Naive thymus-derived CD8-positive, alpha-beta T cell (primary cell): ENCODE measurements around the gene ENTREP3. TPM values are rescaled to one million over a fixed set of nuclear protein-coding genes. Genes with fewer than 3 reads are reported as not detected.

Experiments
- ATAC-seq, 2 donors: fragments of 150-1000 bp; cut with Tn5 transposase in 1 of 2; sonication (Bioruptor Pico), chemical (Tn5 transposase) in 1 of 2; 1 replicate in 1 of 2; 2 replicates in 1 of 2; pipeline ENCODE4 v1.10.0; 2021; ENCODE audit warnings: mild to moderate bottlenecking in 2 of 2, moderate library complexity in 2 of 2
- POLR2A ChIA-PET: fragments of 350-600 bp; sonication (Branson Sonifier 250); formaldehyde crosslinking; loops from one replicate; lab custom pipeline; 2021; ENCODE audit warnings: antibody characterized with exemption; lab: Charles Lee
- DNase-seq, 10 donors: peaks; one replicate each; pipeline versions ENCODE4 v3.0.0 to v3.0.0-alpha.2; 2020 to 2022
- H3K27ac Mint-ChIP-seq, 10 donors: one replicate each; pipeline ENCODE4 v1.8.0; 2020 to 2022; ENCODE audit warnings: mild to moderate bottlenecking in 10 of 10, mixed read lengths in 10 of 10, moderate library complexity in 4 of 10, inconsistent platforms in 1 of 10
- H3K27me3 Mint-ChIP-seq, 5 donors: one replicate each; pipeline ENCODE4 v1.8.0; 2021 to 2022; ENCODE audit warnings: mixed read lengths in 5 of 5
- H3K36me3 Mint-ChIP-seq, 3 donors: one replicate each; pipeline ENCODE4 v1.8.0; 2020 to 2022; ENCODE audit warnings: mixed read lengths in 3 of 3, mild to moderate bottlenecking in 2 of 3, inconsistent platforms in 1 of 3
- H3K4me1 Mint-ChIP-seq, 4 donors: one replicate each; pipeline ENCODE4 v1.8.0; 2021 to 2022; ENCODE audit warnings: mixed read lengths in 4 of 4
- H3K4me3 Mint-ChIP-seq, 10 donors: one replicate each; pipeline ENCODE4 v1.8.0; 2020 to 2022; ENCODE audit warnings: mild to moderate bottlenecking in 10 of 10, mixed read lengths in 10 of 10, moderate library complexity in 6 of 10, inconsistent platforms in 1 of 10
- H3K9me3 Mint-ChIP-seq, 9 donors: one replicate each; pipeline ENCODE4 v1.8.0; 2020 to 2022; ENCODE audit warnings: mixed read lengths in 9 of 9, mild to moderate bottlenecking in 3 of 9, inconsistent platforms in 1 of 9, moderate library complexity in 1 of 9
- polyA plus RNA-seq, 3 donors: library from polyadenylated mRNA; unstranded; fragments of 300-500 nt; fragmentation: Illumina TruSeq; gene quantifications; one replicate each; pipeline ENCODE4 v1.2.3, GENCODE V29; 2021
- total RNA-seq, 8 experiments: library from RNA in 2 of 8; stranded (reverse) in 2 of 8; gene quantifications; one replicate each; pipeline ENCODE4 v1.2.3 and lab custom pipeline; 2021 to 2026

Gene ENTREP3
- total and polyA plus RNA-seq, 5 experiments from 2014 or later = 1.8 to 13.5 (median 2.5) TPM

DNA sequence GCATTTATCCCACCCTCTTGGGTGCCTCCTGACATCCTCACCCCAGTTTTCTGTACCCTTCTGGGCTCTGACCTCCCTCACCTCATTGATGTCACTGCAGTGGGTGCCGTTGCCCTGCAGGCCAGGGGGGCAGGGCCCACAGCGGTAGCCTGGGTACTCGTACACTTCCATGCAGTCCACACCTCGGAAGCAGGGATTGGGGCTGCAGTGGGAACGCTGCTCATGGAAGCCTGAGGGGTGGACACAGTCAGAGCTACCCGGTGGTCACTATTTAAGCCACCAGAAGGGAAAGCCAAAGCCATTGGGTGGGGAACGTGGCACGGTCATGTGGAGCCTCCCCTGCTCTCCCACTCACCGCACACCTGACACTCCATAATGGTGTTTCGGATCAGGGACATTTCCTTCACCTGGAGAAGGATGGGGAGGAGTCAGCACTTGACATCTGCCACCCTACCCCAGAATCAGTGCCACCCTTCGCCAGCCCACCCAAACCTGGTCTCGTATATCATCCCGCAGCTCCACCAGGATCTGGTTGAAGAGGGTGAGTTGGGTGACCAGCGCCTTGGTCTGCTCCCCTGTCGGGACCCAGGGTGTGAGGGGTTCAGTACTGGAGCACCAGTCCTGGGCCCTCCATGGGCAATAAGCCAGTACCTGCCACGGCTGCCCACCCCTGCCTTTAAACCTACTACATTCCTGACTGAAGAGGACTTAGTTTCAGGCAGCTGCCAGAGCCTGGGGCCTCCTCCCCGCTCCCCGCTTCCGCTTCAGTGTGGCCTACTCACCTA, 52.4 kb downstream of the ENTREP3 start:
- Mint-ChIP-seq H3K9me3 (no peaks in the 10 kb centered on the region), H3K4me1 (peaks cover 10 to 15% (median 11%) of the 10 kb centered on the region in 4 donors), H3K36me3 (no peaks in the 10 kb centered on the region), H3K27ac (peak overlapping the region in 4 of 10 donors; percentile 43 to 80 (median 74)), H3K27me3 (no peaks in the 10 kb centered on the region), H3K4me3 (no peak overlapping the region)
- ATAC-seq (no peak), DNase-seq (peak in 1 of 10 donors; percentile 27)
- POLR2A ChIA-PET = interaction anchor here (0.7 to 2.7 kb wide), 3 partner anchors 9 to 24 kb away, joined by 3 to 12 read pairs (median 3); no protein-coding TSS in a partner anchor

DNA sequence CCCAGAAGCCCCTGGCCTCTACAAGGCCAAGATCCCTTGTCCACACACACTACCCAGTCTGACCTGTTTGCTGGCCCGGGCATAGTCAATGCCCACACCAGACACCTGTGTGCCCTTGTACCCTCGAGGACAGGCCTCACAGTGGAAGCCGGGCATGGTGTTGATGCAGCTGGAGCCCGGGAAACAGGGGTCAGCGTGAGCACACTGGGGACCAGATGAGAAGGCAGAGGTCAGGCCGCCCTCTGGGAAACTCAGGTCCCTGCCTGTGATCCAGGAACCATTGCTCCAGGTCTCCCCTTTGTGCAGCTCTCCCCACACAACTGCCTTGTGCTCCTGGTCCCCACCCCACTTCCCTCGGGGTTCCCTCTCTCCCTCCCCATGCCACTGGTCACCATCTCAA, 53.1 kb downstream of the ENTREP3 start:
- no peaks in the 10 kb centered on the region for H3K27me3 Mint-ChIP-seq
- ATAC-seq (no peak), DNase-seq (peak in 1 of 10 donors; percentile 40)
- POLR2A ChIA-PET = no interaction called here
- no peak overlapping the region for H3K27ac Mint-ChIP-seq
- H3K36me3 Mint-ChIP-seq = no peaks in the 10 kb centered on the region
- no peak overlapping the region for H3K4me3 Mint-ChIP-seq
- H3K4me1 Mint-ChIP-seq = peaks cover 5 to 8% (median 6%) of the 10 kb centered on the region in 4 donors
- no peaks in the 10 kb centered on the region for H3K9me3 Mint-ChIP-seq

DNA sequence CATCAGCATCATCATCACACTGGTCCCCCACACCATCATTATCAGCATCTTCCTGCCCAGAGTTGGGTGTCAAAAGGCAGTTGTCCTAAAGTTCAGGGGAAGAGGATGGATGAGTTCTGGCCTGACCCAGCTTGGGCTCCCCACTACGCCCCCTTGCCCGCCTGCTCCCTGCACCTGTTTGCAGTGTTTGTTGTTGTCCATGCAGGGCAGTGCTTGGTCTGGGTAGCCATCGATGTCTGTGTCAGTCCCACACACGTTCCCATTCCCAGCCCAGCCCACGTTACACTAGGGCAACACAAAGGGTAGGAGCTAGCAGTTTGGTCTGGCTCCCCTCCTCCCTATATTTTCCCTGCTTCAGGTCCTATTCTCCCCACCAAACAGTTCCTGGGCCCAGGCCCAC, 54.4 kb downstream of the ENTREP3 start:
- Mint-ChIP-seq H3K27ac (peak overlapping the region in 4 of 10 donors; percentile 4 to 31 (median 18)), H3K27me3 (no peaks in the 10 kb centered on the region), H3K9me3 (no peaks in the 10 kb centered on the region), H3K4me1 (no peaks in the 10 kb centered on the region), H3K36me3 (no peaks in the 10 kb centered on the region), H3K4me3 (no peak overlapping the region)
- POLR2A ChIA-PET = interaction anchor here (0.6 to 2.0 kb wide), 2 partner anchors 26 to 815 kb away, joined by 3 to 4 read pairs; no protein-coding TSS in a partner anchor
- ATAC-seq (no peak), DNase-seq (peak in 1 of 10 donors; percentile 30)

GRCh38 chr1:155199792-155200191, 55.5 kb downstream of the ENTREP3 start:
- Mint-ChIP-seq H3K27me3 (no peaks in the 10 kb centered on the region), H3K9me3 (no peaks in the 10 kb centered on the region), H3K36me3 (no peaks in the 10 kb centered on the region), H3K4me3 (no peak overlapping the region), H3K27ac (peak overlapping the region in 3 of 10 donors; percentile 65 to 70 (median 70)), H3K4me1 (peaks cover 3 to 7% (median 4%) of the 10 kb centered on the region in 4 donors)
- no peak for ATAC-seq
- DNase-seq = peak in 1 of 10 donors; percentile 30
- POLR2A ChIA-PET = interaction anchor here (2.0 kb wide), 1 partner anchor 27 kb away, joined by 4 read pairs; no protein-coding TSS in a partner anchor

DNA sequence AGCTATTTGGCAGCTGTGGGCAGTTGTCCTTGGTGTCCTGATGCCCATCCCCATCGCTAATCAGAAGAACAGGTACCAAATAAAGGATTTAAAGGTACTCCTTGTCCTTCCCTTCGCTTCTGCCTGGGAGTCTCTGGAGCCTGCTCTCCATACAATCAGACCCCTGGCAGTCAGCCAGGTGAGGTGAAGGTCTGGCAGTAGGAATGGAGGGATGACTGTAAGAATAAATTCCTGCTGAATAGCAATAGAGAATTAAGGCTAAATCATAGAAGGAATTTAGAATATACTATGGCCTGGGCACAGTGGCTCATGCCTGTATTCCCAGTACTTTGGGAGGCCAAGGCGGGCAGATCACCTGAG, 56.8 kb downstream of the ENTREP3 start:
- POLR2A ChIA-PET = no interaction called here
- no peaks in the 10 kb centered on the region for H3K9me3 Mint-ChIP-seq
- H3K36me3 Mint-ChIP-seq = no peaks in the 10 kb centered on the region
- H3K4me1 Mint-ChIP-seq = peaks cover 12 to 18% (median 13%) of the 10 kb centered on the region in 4 donors
- ATAC-seq (no peak), DNase-seq (peak in 1 of 10 donors; percentile 21)
- no peak overlapping the region for H3K4me3 Mint-ChIP-seq
- H3K27ac Mint-ChIP-seq = peak overlapping the region in 5 of 10 donors; percentile 39 to 100 (median 57)
- H3K27me3 Mint-ChIP-seq = peaks cover 0 to 2% (median 0%) of the 10 kb centered on the region in 5 donors

GRCh38 chr1:155197901-155198546, 57.3 kb downstream of the ENTREP3 start:
- peaks cover 0 to 2% (median 0%) of the 10 kb centered on the region in 5 donors for H3K27me3 Mint-ChIP-seq
- ATAC-seq (no peak), DNase-seq (peak in 1 of 10 donors; percentile 55)
- H3K9me3 Mint-ChIP-seq = no peaks in the 10 kb centered on the region
- H3K36me3 Mint-ChIP-seq = no peaks in the 10 kb centered on the region
- H3K4me3 Mint-ChIP-seq = no peak overlapping the region
- POLR2A ChIA-PET = no interaction called here
- peak overlapping the region in 8 of 10 donors; percentile 35 to 100 (median 82) for H3K27ac Mint-ChIP-seq
- peaks cover 15 to 23% (median 17%) of the 10 kb centered on the region in 4 donors for H3K4me1 Mint-ChIP-seq

Other genes with a start within 250 kb of the ENTREP3 start
- gene DCST2, start 221.7 kb downstream of the ENTREP3 start, total RNA-seq = 1 to 10 TPM in 1 of 2 experiments, under 1 TPM in 1; 0.83 to 1.1 TPM
- gene DCST2, start 221.7 kb downstream of the ENTREP3 start, polyA plus RNA-seq = not detected
- gene DCST1, start 221.7 kb downstream of the ENTREP3 start, total RNA-seq = not detected
- not detected for gene DCST1, start 221.7 kb downstream of the ENTREP3 start, polyA plus RNA-seq
- gene ADAM15, start 204.2 kb downstream of the ENTREP3 start, total RNA-seq = 10 to 100 TPM; 21.1 to 21.9 TPM
- gene ADAM15, start 204.2 kb downstream of the ENTREP3 start, polyA plus RNA-seq = 1 to 10 TPM; 2.8 to 4.5 (median 3.1) TPM
- gene EFNA4, start 191.7 kb downstream of the ENTREP3 start, total RNA-seq = 1 to 10 TPM; 4.6 to 5.3 TPM
- 1 to 10 TPM; 1.0 to 2.6 (median 1.1) TPM for gene EFNA4, start 191.7 kb downstream of the ENTREP3 start, polyA plus RNA-seq
- 1 to 10 TPM in 1 of 2 experiments, under 1 TPM in 1; 0.88 to 1.2 TPM for gene EFNA3, start 176.6 kb downstream of the ENTREP3 start, total RNA-seq
- 1 to 10 TPM in 1 of 3 donors, under 1 TPM in 2; 0.53 to 1.3 (median 0.56) TPM for gene EFNA3, start 176.6 kb downstream of the ENTREP3 start, polyA plus RNA-seq
- gene EFNA1, start 127.6 kb downstream of the ENTREP3 start, total RNA-seq = 1 to 10 TPM; 8.5 to 8.6 TPM
- 10 to 100 TPM in 1 of 3 donors, 1 to 10 TPM in 2; 2.9 to 12.0 (median 7.7) TPM for gene EFNA1, start 127.6 kb downstream of the ENTREP3 start, polyA plus RNA-seq
- 10 to 100 TPM; 26.7 to 26.9 TPM for gene SLC50A1, start 119.6 kb downstream of the ENTREP3 start, total RNA-seq
- gene SLC50A1, start 119.6 kb downstream of the ENTREP3 start, polyA plus RNA-seq = 10 to 100 TPM; 50.3 to 72.7 (median 62.3) TPM
- 10 to 100 TPM; 45.2 to 59.8 TPM for gene DPM3, start 115.0 kb downstream of the ENTREP3 start, total RNA-seq
- gene DPM3, start 115.0 kb downstream of the ENTREP3 start, polyA plus RNA-seq = 100 to 1,000 TPM; 103 to 159 (median 159) TPM
- gene KRTCAP2, start 82.2 kb downstream of the ENTREP3 start, total RNA-seq = 100 to 1,000 TPM; 148 to 152 TPM
- 100 to 1,000 TPM; 453 to 495 (median 490) TPM for gene KRTCAP2, start 82.2 kb downstream of the ENTREP3 start, polyA plus RNA-seq
- 1 to 10 TPM; 4.0 to 4.1 TPM for gene TRIM46, start 81.6 kb downstream of the ENTREP3 start, total RNA-seq
- gene TRIM46, start 81.6 kb downstream of the ENTREP3 start, polyA plus RNA-seq = under 1 TPM; 0.40 to 0.92 (median 0.60) TPM
- gene THBS3, start 47.6 kb downstream of the ENTREP3 start, total RNA-seq = 10 to 100 TPM; 36.8 to 37.9 TPM
- gene THBS3, start 47.6 kb downstream of the ENTREP3 start, polyA plus RNA-seq = 1 to 10 TPM; 1.2 to 3.8 (median 3.0) TPM
- gene MTX1, start 46.8 kb downstream of the ENTREP3 start, total RNA-seq = 10 to 100 TPM; 26.9 to 27.1 TPM
- gene MTX1, start 46.8 kb downstream of the ENTREP3 start, polyA plus RNA-seq = 10 to 100 TPM; 45.8 to 50.7 (median 48.5) TPM
- 100 to 1,000 TPM in 1 of 2 experiments, 10 to 100 TPM in 1; 93.3 to 105 TPM for gene SCAMP3, start 6.9 kb upstream of the ENTREP3 start, total RNA-seq
- 100 to 1,000 TPM; 124 to 189 (median 138) TPM for gene SCAMP3, start 6.9 kb upstream of the ENTREP3 start, polyA plus RNA-seq
- gene CLK2, start 18.0 kb upstream of the ENTREP3 start, total RNA-seq = 100 to 1,000 TPM; 115 to 134 TPM
- 10 to 100 TPM; 11.3 to 22.6 (median 12.9) TPM for gene CLK2, start 18.0 kb upstream of the ENTREP3 start, polyA plus RNA-seq
- gene HCN3, start 22.0 kb upstream of the ENTREP3 start, total RNA-seq = 1 to 10 TPM; 3.9 to 4.1 TPM
- gene HCN3, start 22.0 kb upstream of the ENTREP3 start, polyA plus RNA-seq = under 1 TPM in 2 of 3 donors, not detected in 1; 0.20 to 0.51 TPM
- not detected for gene PKLR, start 46.0 kb upstream of the ENTREP3 start, total RNA-seq
- not detected for gene PKLR, start 46.0 kb upstream of the ENTREP3 start, polyA plus RNA-seq
- gene FDPS, start 53.4 kb upstream of the ENTREP3 start, total RNA-seq = 10 to 100 TPM; 78.9 to 87.1 TPM
- 100 to 1,000 TPM in 2 of 3 donors, 10 to 100 TPM in 1; 97.2 to 120 (median 105) TPM for gene FDPS, start 53.4 kb upstream of the ENTREP3 start, polyA plus RNA-seq
- gene RUSC1, start 65.4 kb upstream of the ENTREP3 start, total RNA-seq = 10 to 100 TPM; 16.1 to 16.3 TPM
- gene RUSC1, start 65.4 kb upstream of the ENTREP3 start, polyA plus RNA-seq = 1 to 10 TPM; 4.4 to 7.9 (median 7.5) TPM